ENCODE results near the gene PRR9.
"Not testable (repeated sequence)": the region's sequence is repeated elsewhere in the genome, so short reads cannot be mapped to it uniquely, and the experiment has no call there.

Gene PRR9

GRCh38 chr1:153217212-153217611 is at the start of gene PRR9:
Gene PRR9, plus strand, starts transcription at chr1:153217584. Its CDS starts 561 bp downstream, at chr1:153218145.
- Histone ChIP-seq H3K27ac (ENCODE audit: low read length) (no peak within 1 kb of the TSS), H3K4me3 (ENCODE audit: low read length in 2 of 2) (no peak within 1 kb of the TSS), H3K9me3 (ENCODE audit: control insufficient read depth in 2 of 2, low read length in 2 of 2) (no peaks in the 10 kb centered on the region), H3K27me3 (ENCODE audit: control insufficient read depth in 1 of 2, insufficient read depth in 2 of 2, low read length in 2 of 2) (no peaks in the 10 kb centered on the region), H3K4me1 (ENCODE audit: control insufficient read depth, insufficient read depth, low read length) (no peaks in the 10 kb centered on the region), H3K36me3 (ENCODE audit: control insufficient read depth in 2 of 2, insufficient read depth in 2 of 2, low read length in 2 of 2) (no peaks in the 10 kb centered on the region), H3K9ac (ENCODE audit: low read length in 2 of 2) (no peak within 1 kb of the TSS)

- Histone ChIP-seq H3K4me3 (ENCODE audit: low read length in 2 of 2) (no peak overlapping the region), H3K27ac (ENCODE audit: low read length) (no peak overlapping the region), H3K9me3 (ENCODE audit: control insufficient read depth in 2 of 2, low read length in 2 of 2) (no peaks in the 10 kb centered on the region), H3K9ac (ENCODE audit: low read length in 2 of 2) (no peak overlapping the region), H3K36me3 (ENCODE audit: control insufficient read depth in 2 of 2, insufficient read depth in 2 of 2, low read length in 2 of 2) (no peaks in the 10 kb centered on the region), H3K27me3 (ENCODE audit: control insufficient read depth in 1 of 2, insufficient read depth in 2 of 2, low read length in 2 of 2) (no peaks in the 10 kb centered on the region), H3K4me1 (ENCODE audit: control insufficient read depth, insufficient read depth, low read length) (no peaks in the 10 kb centered on the region)
Measured at GRCh38 chr1:153168686-153169085, 48.7 kb upstream of the PRR9 start.

GRCh38 chr1:153174624-153175023 is 42.8 kb upstream of the PRR9 start:
- Histone ChIP-seq H3K9ac (ENCODE audit: low read length in 2 of 2) (no peak overlapping the region), H3K27ac (ENCODE audit: low read length) (no peak overlapping the region), H3K36me3 (ENCODE audit: control insufficient read depth in 2 of 2, insufficient read depth in 2 of 2, low read length in 2 of 2) (no peaks in the 10 kb centered on the region), H3K27me3 (ENCODE audit: control insufficient read depth in 1 of 2, insufficient read depth in 2 of 2, low read length in 2 of 2) (no peaks in the 10 kb centered on the region), H3K4me3 (ENCODE audit: low read length in 2 of 2) (no peak overlapping the region), H3K4me1 (ENCODE audit: control insufficient read depth, insufficient read depth, low read length) (no peaks in the 10 kb centered on the region), H3K9me3 (ENCODE audit: control insufficient read depth in 2 of 2, low read length in 2 of 2) (no peaks in the 10 kb centered on the region)

GRCh38 chr1:153178922-153179321 is 38.5 kb upstream of the PRR9 start:
- Histone ChIP-seq H3K4me3 (ENCODE audit: low read length in 2 of 2) (no peak overlapping the region), H3K9me3 (ENCODE audit: control insufficient read depth in 2 of 2, low read length in 2 of 2) (no peaks in the 10 kb centered on the region), H3K4me1 (ENCODE audit: control insufficient read depth, insufficient read depth, low read length) (no peaks in the 10 kb centered on the region), H3K36me3 (ENCODE audit: control insufficient read depth in 2 of 2, insufficient read depth in 2 of 2, low read length in 2 of 2) (no peaks in the 10 kb centered on the region), H3K9ac (ENCODE audit: low read length in 2 of 2) (no peak overlapping the region), H3K27ac (ENCODE audit: low read length) (no peak overlapping the region), H3K27me3 (ENCODE audit: control insufficient read depth in 1 of 2, insufficient read depth in 2 of 2, low read length in 2 of 2) (no peaks in the 10 kb centered on the region)

- Histone ChIP-seq H3K9ac (ENCODE audit: low read length in 2 of 2) (no peak overlapping the region), H3K27me3 (ENCODE audit: control insufficient read depth in 1 of 2, insufficient read depth in 2 of 2, low read length in 2 of 2) (no peaks in the 10 kb centered on the region), H3K36me3 (ENCODE audit: control insufficient read depth in 2 of 2, insufficient read depth in 2 of 2, low read length in 2 of 2) (no peaks in the 10 kb centered on the region), H3K4me3 (ENCODE audit: low read length in 2 of 2) (no peak overlapping the region), H3K27ac (ENCODE audit: low read length) (no peak overlapping the region), H3K4me1 (ENCODE audit: control insufficient read depth, insufficient read depth, low read length) (no peaks in the 10 kb centered on the region), H3K9me3 (ENCODE audit: control insufficient read depth in 2 of 2, low read length in 2 of 2) (no peaks in the 10 kb centered on the region)
Measured at GRCh38 chr1:153180556-153180955, 36.8 kb upstream of the PRR9 start.

GRCh38 chr1:153188301-153188700 is 29.1 kb upstream of the PRR9 start:
- not testable (repeated sequence) for H3K27me3 ChIP-seq (ENCODE audit: control insufficient read depth in 1 of 2, insufficient read depth in 2 of 2, low read length in 2 of 2); H3K9me3 ChIP-seq (ENCODE audit: control insufficient read depth in 2 of 2, low read length in 2 of 2); H3K9ac ChIP-seq (ENCODE audit: low read length in 2 of 2); H3K4me3 ChIP-seq (ENCODE audit: low read length in 2 of 2); H3K27ac ChIP-seq (ENCODE audit: low read length); H3K36me3 ChIP-seq (ENCODE audit: control insufficient read depth in 2 of 2, insufficient read depth in 2 of 2, low read length in 2 of 2); H3K4me1 ChIP-seq (ENCODE audit: control insufficient read depth, insufficient read depth, low read length)

GRCh38 chr1:153190373-153190772 is 27.0 kb upstream of the PRR9 start:
- Histone ChIP-seq H3K27me3 (ENCODE audit: control insufficient read depth in 1 of 2, insufficient read depth in 2 of 2, low read length in 2 of 2) (peaks cover 4 to 7% of the 10 kb centered on the region in 2 donors), H3K4me3 (ENCODE audit: low read length in 2 of 2) (no peak overlapping the region), H3K9me3 (ENCODE audit: control insufficient read depth in 2 of 2, low read length in 2 of 2) (peaks cover 0 to 3% of the 10 kb centered on the region in 2 donors), H3K36me3 (ENCODE audit: control insufficient read depth in 2 of 2, insufficient read depth in 2 of 2, low read length in 2 of 2) (no peaks in the 10 kb centered on the region), H3K9ac (ENCODE audit: low read length in 2 of 2) (no peak overlapping the region), H3K27ac (ENCODE audit: low read length) (no peak overlapping the region), H3K4me1 (ENCODE audit: control insufficient read depth, insufficient read depth, low read length) (no peaks in the 10 kb centered on the region)

- H3K9me3 ChIP-seq (ENCODE audit: control insufficient read depth in 2 of 2, low read length in 2 of 2): peaks cover 0 to 5% of the 10 kb centered on the region in 2 donors
- no peak overlapping the region for H3K9ac ChIP-seq (ENCODE audit: low read length in 2 of 2)
- no peaks in the 10 kb centered on the region for H3K36me3 ChIP-seq (ENCODE audit: control insufficient read depth in 2 of 2, insufficient read depth in 2 of 2, low read length in 2 of 2)
- H3K27me3 ChIP-seq (ENCODE audit: control insufficient read depth in 1 of 2, insufficient read depth in 2 of 2, low read length in 2 of 2): peaks cover 4 to 7% of the 10 kb centered on the region in 2 donors
- no peaks in the 10 kb centered on the region for H3K4me1 ChIP-seq (ENCODE audit: control insufficient read depth, insufficient read depth, low read length)
- no peak overlapping the region for H3K27ac ChIP-seq (ENCODE audit: low read length)
- no peak overlapping the region for H3K4me3 ChIP-seq (ENCODE audit: low read length in 2 of 2)
Measured at GRCh38 chr1:153192697-153193096, 24.7 kb upstream of the PRR9 start.

- Histone ChIP-seq H3K9me3 (ENCODE audit: control insufficient read depth in 2 of 2, low read length in 2 of 2) (peaks cover 0 to 5% of the 10 kb centered on the region in 2 donors), H3K36me3 (ENCODE audit: control insufficient read depth in 2 of 2, insufficient read depth in 2 of 2, low read length in 2 of 2) (no peaks in the 10 kb centered on the region), H3K4me3 (ENCODE audit: low read length in 2 of 2) (no peak overlapping the region), H3K27ac (ENCODE audit: low read length) (no peak overlapping the region), H3K4me1 (ENCODE audit: control insufficient read depth, insufficient read depth, low read length) (no peaks in the 10 kb centered on the region), H3K9ac (ENCODE audit: low read length in 2 of 2) (no peak overlapping the region), H3K27me3 (ENCODE audit: control insufficient read depth in 1 of 2, insufficient read depth in 2 of 2, low read length in 2 of 2) (peaks cover 6 to 11% of the 10 kb centered on the region in 2 donors)
Measured at GRCh38 chr1:153194331-153195050, 22.9 kb upstream of the PRR9 start.

GRCh38 chr1:153195216-153195615 is 22.2 kb upstream of the PRR9 start:
- Histone ChIP-seq H3K4me3 (ENCODE audit: low read length in 2 of 2) (no peak overlapping the region), H3K9ac (ENCODE audit: low read length in 2 of 2) (no peak overlapping the region)

GRCh38 chr1:153202006-153202405 is 15.4 kb upstream of the PRR9 start:
- H3K27ac ChIP-seq (ENCODE audit: low read length): no peak overlapping the region
- no peaks in the 10 kb centered on the region for H3K4me1 ChIP-seq (ENCODE audit: control insufficient read depth, insufficient read depth, low read length)
- no peaks in the 10 kb centered on the region for H3K9me3 ChIP-seq (ENCODE audit: control insufficient read depth in 2 of 2, low read length in 2 of 2)

More at GRCh38 chr1:153195216-153195615, 22.2 kb upstream of the PRR9 start:
- no peaks in the 10 kb centered on the region for H3K4me1 ChIP-seq (ENCODE audit: control insufficient read depth, insufficient read depth, low read length)
- peaks cover 2 to 11% of the 10 kb centered on the region in 2 donors for H3K27me3 ChIP-seq (ENCODE audit: control insufficient read depth in 1 of 2, insufficient read depth in 2 of 2, low read length in 2 of 2)
- no peaks in the 10 kb centered on the region for H3K36me3 ChIP-seq (ENCODE audit: control insufficient read depth in 2 of 2, insufficient read depth in 2 of 2, low read length in 2 of 2)
- H3K9me3 ChIP-seq (ENCODE audit: control insufficient read depth in 2 of 2, low read length in 2 of 2): peaks cover 0 to 5% of the 10 kb centered on the region in 2 donors
- H3K27ac ChIP-seq (ENCODE audit: low read length): no peak overlapping the region

More at GRCh38 chr1:153202006-153202405, 15.4 kb upstream of the PRR9 start:
- no peak overlapping the region for H3K9ac ChIP-seq (ENCODE audit: low read length in 2 of 2)
- H3K4me3 ChIP-seq (ENCODE audit: low read length in 2 of 2): no peak overlapping the region
- H3K36me3 ChIP-seq (ENCODE audit: control insufficient read depth in 2 of 2, insufficient read depth in 2 of 2, low read length in 2 of 2): no peaks in the 10 kb centered on the region
- H3K27me3 ChIP-seq (ENCODE audit: control insufficient read depth in 1 of 2, insufficient read depth in 2 of 2, low read length in 2 of 2): peaks cover 2 to 10% of the 10 kb centered on the region in 2 donors

All from stomach smooth muscle (tissue), 2 donors.